Fibroblast of upper back skin (primary cell): Measurements from ENCODE around the gene SMIM34.

Experiments
- DNase-seq: peaks from one replicate; pipeline ENCODE4 v3.0.0-alpha.2; 2013

SMIM34 gene

GRCh38 chr21:34372321-34372720 is 51.4 kb downstream of the SMIM34 start:
- DNase-seq = no peak

GRCh38 chr21:34369741-34370140 is 54.0 kb downstream of the SMIM34 start:
- DNase-seq = no peak
